GM12874 (cell line): ENCODE data around the gene TRAPPC2L.

ENCODE experiments used
- CTCF ChIP-seq: IDR thresholded peaks from 2 replicates; pipeline ENCODE4 v1.5.1; 2011; ENCODE audit warnings: low read depth, mild to moderate bottlenecking, control low read depth, low read length, moderate library complexity; ENCODE audit not compliant: insufficient read depth

TRAPPC2L gene

DNA sequence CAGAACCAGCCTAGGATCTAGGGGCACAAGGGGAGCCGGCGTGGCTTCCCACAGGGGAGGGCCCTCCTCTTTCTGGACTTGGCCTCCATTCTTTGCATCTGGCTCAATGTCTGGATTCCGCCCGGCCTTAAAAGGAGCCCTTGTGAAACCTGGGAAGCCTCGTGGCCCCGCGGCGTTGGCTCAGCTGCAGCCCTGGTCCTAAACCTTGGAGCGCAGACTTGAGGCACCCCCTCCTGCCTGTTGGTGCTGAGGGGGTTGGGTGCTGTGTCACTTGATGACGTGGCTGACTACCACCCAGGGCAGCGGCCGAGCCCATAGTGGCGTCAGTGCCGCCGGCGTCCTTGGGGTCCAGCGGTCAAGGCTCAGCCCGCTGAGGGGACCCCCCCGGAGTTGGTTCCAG lies 4.4 kb downstream of the TRAPPC2L start:
- TF ChIP-seq CTCF: no peak

GRCh38 chr16:88862968-88863367 lies 6.0 kb downstream of the TRAPPC2L start:
- TF ChIP-seq CTCF: no peak

GRCh38 chr16:88863426-88863825 lies 6.5 kb downstream of the TRAPPC2L start:
- TF ChIP-seq CTCF: no peak

DNA sequence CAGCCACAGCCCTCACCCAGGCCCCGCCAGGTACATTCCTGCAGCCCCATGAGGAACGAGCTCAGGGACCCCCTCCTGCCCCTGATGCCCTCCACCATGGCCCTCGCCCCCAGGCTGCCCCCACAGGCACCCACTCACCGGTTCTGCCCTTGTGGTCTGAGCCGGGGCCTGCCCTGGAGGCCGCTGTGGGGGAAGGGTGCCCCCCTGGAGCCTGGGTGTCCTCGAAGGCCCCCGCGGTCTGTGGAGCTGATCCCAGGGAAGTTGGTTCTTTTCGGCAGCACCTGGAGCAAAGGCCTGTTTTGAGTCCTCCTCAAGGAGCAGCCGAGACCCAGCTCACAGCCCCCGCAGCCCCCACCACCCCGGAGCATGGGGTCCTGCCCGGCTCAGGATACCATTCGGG lies 7.2 kb downstream of the TRAPPC2L start:
- no peak for TF ChIP-seq CTCF

DNA sequence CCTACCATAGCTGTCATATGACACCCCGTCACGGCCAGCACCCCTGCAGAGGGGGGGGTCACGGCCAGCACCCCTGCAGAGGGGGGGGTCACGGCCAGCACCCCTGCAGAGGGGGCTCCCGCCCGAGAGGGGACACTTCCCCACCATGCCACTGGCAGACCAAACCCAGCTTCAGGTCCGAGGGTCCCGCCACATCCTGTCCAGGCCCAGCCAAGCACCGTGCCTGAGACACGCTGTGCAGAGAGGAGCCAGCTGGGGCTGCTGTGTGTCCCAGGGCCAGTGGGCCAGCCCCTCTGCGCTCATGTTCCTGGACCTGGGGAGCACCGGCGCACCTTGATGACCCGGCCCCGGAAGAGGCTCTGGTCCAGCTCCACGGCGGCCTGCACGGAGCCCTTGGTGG lies 7.6 kb downstream of the TRAPPC2L start:
- no peak for TF ChIP-seq CTCF

GRCh38 chr16:88865310-88865709 lies 8.4 kb downstream of the TRAPPC2L start:
- no peak for TF ChIP-seq CTCF

DNA sequence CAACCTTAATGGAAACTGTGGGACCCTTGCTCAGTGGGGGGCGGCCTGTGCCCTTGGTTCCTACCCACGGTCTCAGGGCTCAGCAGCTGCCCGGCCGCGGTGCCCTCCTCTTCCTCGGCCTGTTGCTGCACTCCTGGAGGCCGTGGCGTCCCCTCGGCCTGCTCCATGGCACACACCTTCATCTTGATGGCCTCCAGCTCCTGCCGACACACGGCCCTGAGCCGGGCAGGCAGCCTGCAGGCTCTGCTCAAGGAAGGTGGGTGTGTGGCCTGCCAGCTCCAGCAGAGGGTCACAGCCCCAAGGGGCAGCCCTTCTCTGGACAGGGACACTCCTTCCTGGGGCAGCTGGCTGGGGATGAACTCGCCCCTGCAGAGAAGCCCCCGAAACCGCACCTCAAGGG lies 8.8 kb downstream of the TRAPPC2L start:
- no peak for TF ChIP-seq CTCF
